SIG-M5 treated with dmso at 0.1 percent for 504 hours (cell line): ENCODE measurements around the gene PDGFC.
"Not testable (repeated sequence)": the region's sequence is repeated elsewhere in the genome, so short reads cannot be mapped to it uniquely, and the experiment has no call there.

Source experiments
- DNase-seq: peaks from one replicate; lab custom pipeline; 2025; ENCODE audit not compliant: unreplicated experiment; lab: John Stamatoyannopoulos, UW

Gene PDGFC

DNA sequence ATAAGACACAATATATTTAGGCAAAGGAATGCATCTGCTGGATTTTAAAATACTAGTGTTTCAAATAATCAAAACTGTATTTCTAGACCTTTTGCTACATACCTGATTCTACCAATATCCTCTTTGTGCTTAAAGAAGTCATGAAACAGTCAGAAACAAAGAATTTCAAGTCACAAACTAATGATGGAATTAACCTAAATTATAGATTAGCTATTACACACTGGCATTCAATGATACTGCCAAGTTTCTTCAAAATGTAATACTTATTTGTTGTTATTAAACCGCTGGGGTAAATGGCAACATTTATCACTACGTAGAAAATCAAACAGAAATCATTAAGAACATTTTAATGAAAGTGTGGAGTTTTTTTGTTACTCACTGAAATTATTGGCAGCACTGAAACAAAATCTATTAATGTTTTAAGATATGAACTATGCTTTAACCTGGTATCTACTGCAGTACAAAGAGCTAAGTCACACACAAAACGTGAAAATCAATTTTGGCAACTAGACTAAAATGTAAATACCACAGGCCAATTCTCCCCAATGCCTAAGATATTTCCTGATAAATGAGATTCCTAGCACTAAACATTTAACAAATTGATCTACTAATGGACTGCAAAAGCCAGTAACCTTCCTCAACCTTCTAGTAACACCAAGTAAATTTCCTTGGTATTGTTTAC lies 19.4 kb downstream of the PDGFC start:
- no peak for DNase-seq

DNA sequence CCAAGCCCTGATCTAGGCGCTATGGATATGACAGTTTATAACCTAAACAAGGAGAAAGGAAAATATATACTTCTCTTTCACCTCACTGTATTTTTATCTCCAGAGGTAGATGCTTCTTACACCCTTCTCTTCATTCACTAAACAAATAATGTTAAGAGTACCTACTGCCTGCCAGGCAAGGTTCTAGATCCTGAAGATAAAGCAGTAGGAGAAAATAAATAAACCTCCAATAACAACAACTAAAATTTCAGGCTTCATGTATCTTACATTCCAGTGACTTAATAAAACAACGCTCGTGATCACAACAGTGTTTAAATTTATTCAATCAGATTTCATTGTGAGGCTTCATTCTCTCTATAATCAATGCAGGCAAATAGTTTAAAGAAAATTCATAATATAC lies 20.7 kb downstream of the PDGFC start:
- no peak for DNase-seq

DNA sequence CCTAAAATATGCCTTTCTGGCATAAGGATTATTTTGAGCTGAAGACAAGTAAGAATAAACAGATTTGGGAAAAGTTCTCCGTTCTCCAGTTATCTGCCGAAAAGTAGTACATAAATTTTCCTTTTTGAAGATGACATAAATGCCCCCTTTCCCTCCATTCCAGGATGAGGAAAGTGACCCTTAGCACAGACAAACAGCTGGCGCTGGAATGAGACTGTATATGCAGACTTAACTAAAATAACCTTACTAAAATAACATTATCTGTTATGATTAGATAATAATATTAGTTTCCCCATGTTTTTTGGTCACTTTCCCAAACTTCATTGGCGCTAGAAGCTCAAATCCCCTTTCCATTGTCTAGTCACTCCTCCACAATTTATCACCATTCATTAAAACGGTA lies 21.5 kb downstream of the PDGFC start:
- DNase-seq = no peak

DNA sequence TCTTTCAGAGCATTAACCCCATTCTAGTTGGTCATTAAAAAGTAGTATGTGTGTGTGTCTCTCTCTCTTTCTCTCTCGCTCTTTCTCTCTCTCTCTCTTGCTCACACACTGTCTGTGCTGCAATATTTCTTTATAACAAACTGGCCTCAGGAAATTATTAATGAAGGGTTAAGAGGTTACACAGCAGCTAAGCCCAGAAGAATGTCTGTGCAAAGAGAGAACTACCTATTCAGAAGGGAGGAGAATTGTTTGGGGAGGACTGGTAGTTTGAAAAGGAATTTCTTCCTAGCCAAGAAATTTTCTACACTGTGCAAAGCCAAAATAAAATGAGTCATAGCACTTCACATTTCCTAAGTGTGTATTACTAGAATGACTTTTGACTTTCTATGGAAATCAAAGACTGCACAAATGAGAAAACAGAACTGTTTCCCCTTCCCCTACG lies 22.2 kb downstream of the PDGFC start:
- no peak for DNase-seq

DNA sequence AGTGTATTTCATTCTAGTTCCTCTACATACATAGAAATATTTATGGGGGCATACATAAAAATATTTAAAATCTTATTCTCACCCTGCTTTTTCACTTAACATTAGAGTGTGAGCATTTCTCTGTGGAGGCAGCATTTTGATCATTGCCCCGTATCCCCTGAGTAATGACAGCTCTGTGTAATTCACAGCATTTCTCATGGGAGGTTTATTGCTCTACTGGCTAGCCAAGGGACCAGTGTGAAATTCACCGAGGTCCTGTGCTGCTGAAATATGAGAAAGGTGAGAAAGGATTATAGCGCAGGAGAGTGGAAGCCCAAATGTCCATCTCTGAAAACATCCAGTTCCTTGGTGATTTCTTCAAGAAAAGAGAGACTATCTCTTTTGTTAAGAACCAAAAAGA lies 22.9 kb downstream of the PDGFC start:
- no peak for DNase-seq

DNA sequence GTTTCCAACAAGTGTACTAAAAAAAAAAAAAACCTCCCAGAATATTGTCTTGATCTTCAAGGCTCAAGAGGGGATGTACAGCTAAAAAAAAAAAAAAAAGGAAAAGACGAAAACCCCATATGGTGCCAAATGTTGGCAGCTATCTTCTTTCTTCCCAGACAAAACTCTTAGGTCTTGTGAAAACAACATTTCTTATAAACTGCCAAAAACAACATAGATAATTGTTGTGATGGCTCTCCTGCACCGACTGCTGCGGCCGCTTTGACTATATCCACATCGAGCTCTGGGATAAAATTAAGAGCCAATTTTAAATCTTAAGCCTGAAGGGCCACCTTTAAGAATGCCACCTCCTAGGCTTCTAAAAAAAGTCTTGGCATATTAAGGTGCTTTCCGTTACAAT lies 23.5 kb downstream of the PDGFC start:
- no peak for DNase-seq

DNA sequence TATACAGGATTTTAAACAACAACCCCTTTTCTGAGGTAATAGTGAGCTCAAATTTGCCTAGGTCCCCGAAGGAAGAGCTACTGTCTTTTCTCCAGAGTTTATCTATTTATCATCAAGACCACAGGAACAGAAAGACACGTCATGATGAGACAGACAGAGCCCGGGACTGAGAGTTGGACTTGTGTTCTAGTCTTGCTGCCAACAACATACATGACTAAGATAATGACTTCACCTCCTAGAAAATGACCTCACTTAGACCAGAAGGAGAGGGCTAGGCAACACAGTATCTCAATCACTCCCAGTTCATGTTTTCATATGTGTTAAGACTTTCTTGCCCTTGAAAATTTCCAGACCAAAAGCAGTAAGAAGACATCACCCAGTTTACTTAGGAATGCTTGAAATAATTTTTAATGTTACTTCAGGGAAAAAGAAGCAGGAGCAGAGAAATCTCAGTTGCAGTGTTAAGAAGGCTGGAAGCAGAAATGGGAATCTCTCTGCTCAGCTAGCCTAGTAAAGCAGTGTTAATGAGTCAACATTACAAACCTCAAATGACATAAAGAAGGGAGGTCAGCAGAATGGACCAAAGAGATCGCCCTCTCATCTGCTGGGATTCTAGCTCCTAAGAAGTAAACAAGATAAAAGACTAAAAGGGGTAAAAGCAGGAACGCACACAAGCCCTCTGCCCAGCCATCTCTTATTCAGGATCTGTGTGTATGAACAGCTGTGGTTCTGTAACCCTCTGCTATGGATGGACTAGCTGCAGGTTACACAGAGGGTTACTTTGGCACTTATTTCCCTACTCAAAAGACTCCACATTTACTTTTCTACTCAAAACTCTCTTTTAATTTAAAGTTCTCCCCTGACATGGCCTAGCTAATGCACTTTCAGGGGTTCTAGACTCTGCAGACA lies 24.8 kb downstream of the PDGFC start:
- no peak for DNase-seq

DNA sequence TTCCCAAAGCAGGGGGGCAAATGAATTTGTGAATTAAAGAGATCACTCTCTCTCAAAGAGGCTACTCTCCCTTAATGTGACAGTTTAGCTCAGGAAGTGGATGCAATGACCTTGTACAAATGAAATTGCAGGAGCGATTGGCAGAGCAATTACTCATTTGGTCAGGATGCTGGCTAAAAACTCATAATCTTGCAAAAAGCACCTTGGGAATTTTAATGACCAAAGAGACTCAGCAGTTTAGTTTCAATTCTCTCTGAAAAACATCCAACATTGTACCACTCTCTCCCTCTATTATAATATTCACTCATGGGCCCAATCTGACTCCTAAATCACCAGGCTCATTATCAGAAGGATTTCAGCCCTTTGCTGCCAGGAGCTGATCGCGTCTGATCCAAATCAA lies 26.1 kb downstream of the PDGFC start:
- no peak for DNase-seq

DNA sequence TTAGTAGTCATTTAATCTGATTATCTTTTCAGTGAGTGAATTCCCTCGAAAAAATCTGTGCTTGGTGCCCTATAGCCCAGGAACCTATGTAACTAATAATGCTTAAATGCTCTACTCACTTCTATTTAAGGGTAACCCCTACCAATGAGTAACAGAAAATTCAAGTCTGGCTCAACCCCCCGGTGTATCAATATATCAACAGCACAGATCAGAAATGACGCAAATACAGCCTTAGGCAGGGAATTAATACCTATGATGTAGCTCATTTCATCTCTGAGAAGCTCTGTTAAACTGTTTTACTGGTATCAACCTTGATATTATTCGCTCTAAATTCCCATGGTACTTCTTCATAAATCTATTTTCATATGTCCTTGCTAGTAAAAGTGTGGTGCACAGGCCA lies 28.6 kb downstream of the PDGFC start:
- no peak for DNase-seq

DNA sequence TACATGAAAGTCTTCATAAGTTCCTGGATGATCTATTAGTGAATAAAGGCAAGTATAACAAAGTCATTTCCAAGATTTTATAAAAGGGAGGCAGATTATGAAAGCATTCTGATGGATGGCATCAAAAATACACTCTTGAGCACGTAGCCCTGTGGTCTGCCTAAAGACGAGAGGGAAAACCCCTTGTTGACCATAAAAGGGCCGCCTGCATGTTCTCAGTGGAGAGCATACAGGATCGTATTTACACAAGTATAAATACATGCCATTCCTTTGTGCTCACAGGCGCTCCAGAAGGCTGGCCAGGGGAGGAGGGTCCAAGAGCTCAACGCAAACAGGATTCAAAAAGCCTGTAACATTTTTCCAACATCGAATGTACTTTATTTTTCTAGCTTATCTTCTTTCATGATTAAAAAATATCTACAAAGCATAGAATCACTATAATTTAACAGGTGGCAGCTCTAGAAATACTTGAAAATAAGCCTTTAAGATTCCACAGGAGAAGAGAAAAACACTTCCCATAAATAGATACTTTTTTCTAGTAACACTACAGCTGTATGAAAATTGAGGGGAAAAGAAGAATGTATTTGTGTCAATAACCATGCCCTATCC lies 29.6 kb downstream of the PDGFC start:
- DNase-seq = no peak

DNA sequence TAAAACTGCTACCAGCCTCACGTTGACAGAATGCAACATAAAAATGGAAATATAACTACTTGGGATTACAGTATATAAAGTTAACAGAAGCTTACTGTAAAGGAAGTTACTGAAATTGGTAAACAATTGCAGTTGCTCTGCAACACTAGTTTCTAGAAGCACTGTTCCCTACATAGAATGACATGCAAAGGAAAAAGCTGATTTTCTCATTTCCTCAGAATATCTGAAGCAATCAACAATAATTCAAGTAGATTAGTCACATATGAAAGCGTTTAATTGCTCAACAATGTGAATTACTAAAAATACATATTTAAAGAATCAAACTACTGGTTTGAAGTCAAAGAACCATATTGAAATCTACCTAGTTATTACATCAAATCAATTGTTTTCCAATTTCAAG lies 31.8 kb downstream of the PDGFC start:
- no peak for DNase-seq

DNA sequence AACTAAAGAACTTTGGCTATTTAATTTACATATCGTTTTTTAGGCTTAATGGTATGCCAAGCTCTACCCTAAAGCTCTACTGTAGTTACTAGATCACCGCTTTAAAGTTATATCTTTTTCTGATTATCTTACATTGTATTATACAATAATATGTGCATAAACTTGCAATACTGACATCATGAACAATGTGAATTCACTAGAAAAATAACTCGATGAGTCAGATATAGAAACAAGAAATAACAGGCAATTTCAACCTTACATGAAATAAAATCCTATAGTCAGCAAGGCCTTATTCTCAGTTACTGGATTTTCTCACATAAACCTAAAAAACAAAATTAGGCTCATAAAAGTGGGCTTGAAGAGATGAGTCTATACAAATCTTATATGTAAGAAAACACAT lies 32.5 kb downstream of the PDGFC start:
- no peak for DNase-seq

DNA sequence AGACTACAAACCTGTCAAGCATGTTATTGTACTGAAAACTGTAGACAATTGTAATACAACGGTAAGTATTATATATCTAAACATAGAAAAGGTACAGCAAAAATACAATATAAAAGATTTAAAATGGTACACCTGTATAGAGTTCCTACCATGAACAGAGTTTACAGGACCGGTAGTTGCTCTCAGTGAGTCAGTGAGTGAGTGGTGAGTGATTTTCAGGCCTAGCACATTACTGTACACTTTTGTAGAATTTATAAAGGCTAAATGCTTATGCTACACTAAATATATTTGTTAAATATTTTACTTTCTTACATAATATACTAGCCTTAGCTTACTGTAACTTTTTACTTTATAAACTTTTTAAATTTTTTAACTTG lies 37.4 kb downstream of the PDGFC start:
- no peak for DNase-seq

DNA sequence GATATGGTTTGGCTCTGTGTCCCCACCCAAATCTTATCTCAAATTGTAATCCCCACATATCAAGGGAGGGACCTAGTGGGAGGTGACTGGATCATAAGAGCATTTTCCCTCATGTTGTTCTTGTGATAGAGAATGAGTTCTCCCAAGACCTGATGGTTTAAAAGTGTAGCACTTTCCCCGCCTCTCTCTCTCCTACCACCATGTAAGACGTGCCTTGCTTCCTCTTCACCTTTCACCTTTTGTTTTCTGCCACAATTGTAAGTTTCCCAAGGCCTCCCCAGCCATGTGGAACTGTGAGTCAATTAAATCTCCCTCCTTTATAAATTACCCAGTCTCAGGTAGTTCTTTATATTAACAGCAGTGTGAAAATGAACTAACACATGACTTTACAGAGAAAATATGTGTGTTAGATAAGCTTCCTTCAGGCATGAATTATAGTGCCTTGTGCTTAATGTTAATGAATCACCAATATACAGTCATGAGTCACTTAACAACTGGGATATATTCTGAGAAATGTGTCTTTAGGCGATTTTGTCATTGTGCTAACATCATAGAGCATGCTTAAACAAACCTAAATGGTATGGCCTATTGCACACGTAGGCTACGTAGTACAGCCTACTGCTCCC lies 37.9 kb downstream of the PDGFC start:
- no peak for DNase-seq

DNA sequence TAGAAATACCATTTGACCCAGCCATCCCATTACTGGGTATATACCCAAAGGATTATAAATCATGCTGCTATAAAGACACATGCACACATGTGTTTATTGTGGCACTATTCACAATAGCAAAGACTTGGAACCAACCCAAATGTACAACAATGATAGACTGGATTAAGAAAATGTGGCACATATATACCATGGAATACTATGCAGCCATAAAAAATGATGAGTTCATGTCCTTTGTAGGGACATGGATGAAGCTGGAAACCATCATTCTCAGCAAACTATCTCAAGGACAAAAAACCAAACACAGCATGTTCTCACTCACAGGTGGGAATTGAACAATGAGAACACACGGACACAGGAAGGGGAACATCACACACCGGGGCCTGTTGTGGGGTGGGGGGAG lies 39.2 kb downstream of the PDGFC start:
- DNase-seq = not testable (repeated sequence)

DNA sequence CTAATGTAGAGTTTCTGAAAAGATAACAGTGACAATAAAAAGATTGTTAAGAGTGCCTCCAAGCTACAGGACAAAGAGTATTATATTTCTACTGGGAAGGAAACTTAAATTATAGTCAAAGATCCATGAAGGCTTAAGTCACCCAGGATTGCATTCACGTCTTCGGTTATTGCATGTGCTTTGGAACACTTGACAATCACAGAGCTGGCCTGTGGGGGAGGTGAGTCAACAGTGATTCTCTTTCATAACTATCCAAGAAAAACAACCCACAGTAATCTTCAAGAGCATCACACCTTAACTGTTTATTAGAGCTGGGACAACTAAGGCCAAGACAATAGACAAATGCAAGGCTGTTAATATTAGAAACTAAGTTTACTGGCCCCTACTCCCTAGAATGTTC lies 40.3 kb downstream of the PDGFC start:
- no peak for DNase-seq

DNA sequence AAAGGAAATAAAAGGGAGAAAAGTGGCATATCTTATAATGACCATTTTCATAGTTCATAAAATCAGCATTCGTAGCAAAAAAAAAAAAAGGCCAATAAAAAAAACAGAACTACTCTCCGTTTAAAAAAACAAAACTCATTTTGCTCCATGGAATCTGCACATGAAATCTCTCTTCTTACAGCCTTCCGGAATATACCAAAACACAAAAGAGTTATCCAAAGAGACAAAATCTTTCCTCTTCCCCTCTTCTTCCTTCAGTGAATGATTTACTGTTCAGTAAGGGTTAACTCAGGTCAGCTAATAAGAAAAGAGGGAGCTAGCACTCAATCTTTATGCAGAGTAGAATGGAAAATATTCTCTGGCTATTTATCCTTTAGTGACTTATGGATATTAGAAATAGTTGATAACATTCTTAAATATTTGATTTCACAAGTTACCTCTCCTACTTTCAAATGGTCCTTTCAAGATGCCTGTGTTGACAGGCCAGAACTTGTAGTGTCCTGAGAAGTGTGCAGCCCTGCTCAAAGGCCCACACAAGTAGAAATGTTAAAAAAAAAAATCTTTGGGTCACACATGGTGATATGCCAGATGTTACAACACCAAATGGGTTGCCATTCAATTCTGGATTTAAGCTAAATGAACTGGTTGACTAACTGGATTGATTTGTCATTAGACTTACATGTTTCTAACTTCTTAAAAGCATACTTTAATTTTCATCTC lies 42.1 kb downstream of the PDGFC start:
- no peak for DNase-seq

DNA sequence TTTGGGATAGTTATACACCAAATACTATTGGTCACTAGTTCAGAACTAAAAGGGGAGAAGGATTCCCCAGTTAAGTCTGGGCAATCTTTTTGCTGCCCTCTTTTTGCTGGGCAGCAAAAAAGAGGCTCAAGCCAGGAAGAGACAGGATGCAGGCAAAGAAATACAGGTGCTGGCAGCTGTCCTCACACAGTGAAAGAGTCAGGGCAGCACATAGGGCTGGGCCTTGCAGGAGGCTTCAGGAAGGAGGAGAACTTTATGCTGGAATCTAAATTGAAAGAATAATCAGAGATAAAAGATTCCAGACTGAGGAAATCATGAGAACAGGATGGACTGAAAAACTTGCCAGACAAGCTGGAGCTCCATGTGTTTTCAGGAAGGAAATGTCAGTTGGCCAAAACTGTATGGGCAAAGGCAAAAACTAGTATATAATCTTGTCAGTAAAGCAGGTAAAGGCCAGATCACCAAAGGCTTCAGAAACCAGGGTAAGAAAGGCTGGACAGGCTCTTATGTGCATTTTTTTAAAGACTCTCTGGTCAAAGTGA lies 46.8 kb downstream of the PDGFC start:
- DNase-seq = no peak

DNA sequence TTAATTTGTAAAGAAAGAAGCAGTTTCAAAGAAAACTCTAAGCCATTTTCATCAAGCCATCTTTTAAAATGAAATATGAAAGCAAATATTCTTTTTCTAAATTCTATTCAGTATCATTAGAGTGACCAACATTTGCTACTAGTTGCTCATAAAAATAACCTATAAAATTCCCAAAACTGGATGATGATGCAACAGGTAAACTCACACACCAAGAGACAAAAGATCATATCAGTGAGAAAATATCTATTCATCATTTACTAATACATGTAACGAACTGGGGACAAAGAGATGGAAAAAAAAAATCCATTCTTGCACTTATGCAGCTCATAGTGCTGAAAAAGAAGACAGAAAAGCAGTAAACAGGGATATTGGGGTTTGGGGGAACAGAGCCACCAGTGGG lies 48.1 kb downstream of the PDGFC start:
- DNase-seq = no peak

DNA sequence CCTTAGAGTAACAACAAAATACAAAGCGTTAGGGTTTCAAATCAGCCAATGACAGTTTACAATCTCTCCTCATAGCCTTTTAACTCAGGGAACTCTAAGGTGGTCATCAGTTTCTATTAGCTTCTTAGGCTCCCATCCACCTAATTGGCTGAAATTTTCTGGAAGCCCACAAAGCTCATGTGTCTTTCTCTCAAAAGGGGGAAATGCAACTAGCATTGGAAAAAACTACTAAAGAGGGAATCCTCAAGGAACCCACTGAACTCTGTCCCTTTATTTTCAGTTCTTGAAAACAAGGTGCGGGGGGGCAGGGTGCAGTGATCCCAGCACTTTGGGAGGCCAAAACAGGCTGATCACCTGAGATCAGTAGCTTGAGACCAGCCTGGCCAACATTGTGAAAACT lies 56.4 kb downstream of the PDGFC start:
- no peak for DNase-seq

DNA sequence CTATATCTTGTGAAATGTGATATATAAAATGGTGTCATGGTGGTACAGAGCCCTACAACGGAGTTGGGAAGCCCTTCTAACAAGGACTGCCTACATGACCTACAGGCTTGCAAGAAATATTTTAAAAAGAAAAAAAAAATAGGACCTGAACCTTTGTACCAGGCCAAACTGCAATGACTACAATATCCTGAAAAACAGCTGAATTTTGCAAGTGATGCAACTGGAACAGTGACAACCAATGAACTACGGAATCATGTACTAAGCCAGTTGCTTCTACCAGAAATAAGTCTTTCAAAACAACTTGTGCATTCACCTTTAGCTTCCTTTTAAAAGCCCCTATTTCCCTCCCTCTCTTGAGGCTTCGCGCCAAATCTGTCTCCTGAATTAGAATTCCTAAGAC lies 58.4 kb downstream of the PDGFC start:
- DNase-seq = no peak
